ENCODE measurements around the gene HSPA12B.

The HSPA12B gene

GRCh38 chr20:3702611-3703391 lies 29.7 kb upstream of the HSPA12B start:
- Histone ChIP-seq H2AFZ (no peak overlapping the region), H3K4me3 (ENCODE audit: low read depth, low read length) (no peak overlapping the region), H3K27ac (no peak overlapping the region), H3K4me2 (ENCODE audit: low read length) (no peak overlapping the region), H3K36me3 (ENCODE audit: control insufficient read depth, insufficient read depth, low read length) (no peaks in the 10 kb centered on the region), H3K27me3 (ENCODE audit: control insufficient read depth, insufficient read depth, low read length) (no peaks in the 10 kb centered on the region), H3K4me1 (no peaks in the 10 kb centered on the region), H3K9ac (no peak overlapping the region), H3K9me3 (ENCODE audit: control insufficient read depth, low read length) (no peaks in the 10 kb centered on the region), H3K79me2 (no peaks in the 10 kb centered on the region)
- TF ChIP-seq, protein P1, sequence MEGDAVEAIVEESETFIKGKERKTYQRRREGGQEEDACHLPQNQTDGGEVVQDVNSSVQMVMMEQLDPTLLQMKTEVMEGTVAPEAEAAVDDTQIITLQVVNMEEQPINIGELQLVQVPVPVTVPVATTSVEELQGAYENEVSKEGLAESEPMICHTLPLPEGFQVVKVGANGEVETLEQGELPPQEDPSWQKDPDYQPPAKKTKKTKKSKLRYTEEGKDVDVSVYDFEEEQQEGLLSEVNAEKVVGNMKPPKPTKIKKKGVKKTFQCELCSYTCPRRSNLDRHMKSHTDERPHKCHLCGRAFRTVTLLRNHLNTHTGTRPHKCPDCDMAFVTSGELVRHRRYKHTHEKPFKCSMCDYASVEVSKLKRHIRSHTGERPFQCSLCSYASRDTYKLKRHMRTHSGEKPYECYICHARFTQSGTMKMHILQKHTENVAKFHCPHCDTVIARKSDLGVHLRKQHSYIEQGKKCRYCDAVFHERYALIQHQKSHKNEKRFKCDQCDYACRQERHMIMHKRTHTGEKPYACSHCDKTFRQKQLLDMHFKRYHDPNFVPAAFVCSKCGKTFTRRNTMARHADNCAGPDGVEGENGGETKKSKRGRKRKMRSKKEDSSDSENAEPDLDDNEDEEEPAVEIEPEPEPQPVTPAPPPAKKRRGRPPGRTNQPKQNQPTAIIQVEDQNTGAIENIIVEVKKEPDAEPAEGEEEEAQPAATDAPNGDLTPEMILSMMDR (IDR thresholded peaks at IDR 0.05), result no peak

- Histone ChIP-seq H3K79me2 (no peaks in the 10 kb centered on the region), H3K9me3 (ENCODE audit: control insufficient read depth, low read length) (no peaks in the 10 kb centered on the region), H3K4me3 (ENCODE audit: low read depth, low read length) (no peak overlapping the region), H3K27me3 (ENCODE audit: control insufficient read depth, insufficient read depth, low read length) (no peaks in the 10 kb centered on the region), H3K36me3 (ENCODE audit: control insufficient read depth, insufficient read depth, low read length) (no peaks in the 10 kb centered on the region), H3K4me1 (no peaks in the 10 kb centered on the region), H3K27ac (no peak overlapping the region), H3K9ac (no peak overlapping the region), H2AFZ (no peak overlapping the region), H3K4me2 (ENCODE audit: low read length) (no peak overlapping the region)
- TF ChIP-seq, protein P1 (IDR thresholded peaks at IDR 0.05), result no peak
Observed at GRCh38 chr20:3704087-3704486, 28.4 kb upstream of the HSPA12B start.

GRCh38 chr20:3705491-3705969 lies 27.0 kb upstream of the HSPA12B start:
- Histone ChIP-seq H3K4me2 (ENCODE audit: low read length) (no peak overlapping the region), H3K27me3 (ENCODE audit: control insufficient read depth, insufficient read depth, low read length) (no peaks in the 10 kb centered on the region), H3K9ac (no peak overlapping the region), H3K27ac (no peak overlapping the region), H3K36me3 (ENCODE audit: control insufficient read depth, insufficient read depth, low read length) (no peaks in the 10 kb centered on the region), H3K79me2 (no peaks in the 10 kb centered on the region), H2AFZ (no peak overlapping the region), H3K4me1 (no peaks in the 10 kb centered on the region), H3K4me3 (ENCODE audit: low read depth, low read length) (no peak overlapping the region), H3K9me3 (ENCODE audit: control insufficient read depth, low read length) (no peaks in the 10 kb centered on the region)
- TF ChIP-seq, protein P1 (IDR thresholded peaks at IDR 0.05), result no peak

- Histone ChIP-seq H3K79me2 (no peaks in the 10 kb centered on the region), H3K9me3 (ENCODE audit: control insufficient read depth, low read length) (no peaks in the 10 kb centered on the region), H3K27ac (no peak overlapping the region), H3K4me1 (no peaks in the 10 kb centered on the region), H3K4me3 (ENCODE audit: low read depth, low read length) (no peak overlapping the region), H3K36me3 (ENCODE audit: control insufficient read depth, insufficient read depth, low read length) (no peaks in the 10 kb centered on the region), H3K9ac (no peak overlapping the region), H3K4me2 (ENCODE audit: low read length) (no peak overlapping the region), H2AFZ (no peak overlapping the region), H3K27me3 (ENCODE audit: control insufficient read depth, insufficient read depth, low read length) (no peaks in the 10 kb centered on the region)
- TF ChIP-seq, protein P1 (IDR thresholded peaks at IDR 0.05), result no peak
Observed at GRCh38 chr20:3705970-3706739, 26.3 kb upstream of the HSPA12B start.
